ENCODE measurements around the gene STPG2. TPM values are rescaled to one million over a fixed set of nuclear protein-coding genes. Genes with fewer than 3 reads are reported as not detected.

The STPG2 gene
- total RNA-seq, 4 donors from 2014 or later = 0.22 to 1.7 (median 1.1) TPM; not detected in 1

DNA sequence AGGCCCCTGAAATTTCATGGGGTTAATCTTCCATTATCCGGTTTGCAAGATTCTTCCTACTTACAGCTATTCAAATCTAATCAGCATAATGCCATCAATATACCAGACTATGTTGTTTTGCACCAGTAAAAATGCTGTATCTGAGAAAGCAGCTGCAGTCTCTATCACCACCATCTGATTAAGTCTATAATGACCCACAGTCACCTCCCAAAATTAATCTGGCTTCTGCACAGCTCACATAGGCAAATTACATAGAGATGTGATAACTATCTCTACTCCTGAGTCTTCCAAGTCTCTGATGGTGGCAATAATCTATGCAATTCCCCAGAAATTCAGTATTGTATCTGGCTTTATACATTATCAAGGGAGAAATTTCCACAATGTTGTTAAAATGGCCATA is 113.2 kb downstream of the STPG2 start:
- TF ChIP-seq, protein P1, sequence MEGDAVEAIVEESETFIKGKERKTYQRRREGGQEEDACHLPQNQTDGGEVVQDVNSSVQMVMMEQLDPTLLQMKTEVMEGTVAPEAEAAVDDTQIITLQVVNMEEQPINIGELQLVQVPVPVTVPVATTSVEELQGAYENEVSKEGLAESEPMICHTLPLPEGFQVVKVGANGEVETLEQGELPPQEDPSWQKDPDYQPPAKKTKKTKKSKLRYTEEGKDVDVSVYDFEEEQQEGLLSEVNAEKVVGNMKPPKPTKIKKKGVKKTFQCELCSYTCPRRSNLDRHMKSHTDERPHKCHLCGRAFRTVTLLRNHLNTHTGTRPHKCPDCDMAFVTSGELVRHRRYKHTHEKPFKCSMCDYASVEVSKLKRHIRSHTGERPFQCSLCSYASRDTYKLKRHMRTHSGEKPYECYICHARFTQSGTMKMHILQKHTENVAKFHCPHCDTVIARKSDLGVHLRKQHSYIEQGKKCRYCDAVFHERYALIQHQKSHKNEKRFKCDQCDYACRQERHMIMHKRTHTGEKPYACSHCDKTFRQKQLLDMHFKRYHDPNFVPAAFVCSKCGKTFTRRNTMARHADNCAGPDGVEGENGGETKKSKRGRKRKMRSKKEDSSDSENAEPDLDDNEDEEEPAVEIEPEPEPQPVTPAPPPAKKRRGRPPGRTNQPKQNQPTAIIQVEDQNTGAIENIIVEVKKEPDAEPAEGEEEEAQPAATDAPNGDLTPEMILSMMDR (IDR thresholded peaks at IDR 0.05; ENCODE audit: low read depth) = no peak

DNA sequence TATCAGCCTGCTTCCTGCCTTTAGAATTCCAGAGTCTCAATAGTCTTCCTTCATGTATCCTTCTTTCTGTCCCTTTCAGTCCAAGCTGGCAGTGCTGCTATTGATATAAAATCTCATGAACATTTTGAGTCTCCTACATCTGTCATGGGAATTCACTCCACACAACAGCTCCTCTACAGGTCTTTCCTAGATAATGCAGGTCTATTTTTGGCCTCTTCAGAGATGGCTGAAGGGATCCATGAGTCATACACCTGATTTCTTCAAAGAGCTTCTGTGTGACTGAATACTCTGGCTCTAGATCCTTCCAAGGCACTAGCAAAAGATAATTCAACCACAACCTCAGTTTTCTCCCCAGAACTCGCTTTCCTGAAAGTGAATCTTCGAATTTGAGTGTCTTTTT is 115.4 kb downstream of the STPG2 start:
- TF ChIP-seq, protein P1 (IDR thresholded peaks at IDR 0.05; ENCODE audit: low read depth) = no peak

DNA sequence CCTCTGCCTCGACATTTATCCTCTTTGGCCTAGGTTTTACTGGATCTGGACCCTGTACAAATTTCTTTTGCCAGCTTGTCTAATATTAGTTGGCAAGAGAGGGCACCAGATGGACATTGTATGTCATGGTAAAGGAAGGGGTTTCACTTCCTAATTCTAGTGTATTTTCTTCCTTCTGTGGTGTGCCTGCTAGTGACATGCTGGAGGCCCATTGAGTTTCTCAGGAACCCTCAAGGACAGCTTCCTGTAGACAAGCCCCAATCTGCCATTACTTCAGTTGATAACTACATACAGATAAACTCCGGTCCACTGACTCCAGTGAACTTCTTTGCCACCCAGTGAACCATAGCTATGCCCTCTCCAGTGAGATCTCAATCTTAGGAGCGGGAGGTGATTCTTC is 116.9 kb downstream of the STPG2 start:
- TF ChIP-seq, protein P1 (IDR thresholded peaks at IDR 0.05; ENCODE audit: low read depth) = no peak

GRCh38 chr4:98006814-98007412 is 136.4 kb downstream of the STPG2 start:
- TF ChIP-seq, protein P1 (IDR thresholded peaks at IDR 0.05; ENCODE audit: low read depth) = no peak

DNA sequence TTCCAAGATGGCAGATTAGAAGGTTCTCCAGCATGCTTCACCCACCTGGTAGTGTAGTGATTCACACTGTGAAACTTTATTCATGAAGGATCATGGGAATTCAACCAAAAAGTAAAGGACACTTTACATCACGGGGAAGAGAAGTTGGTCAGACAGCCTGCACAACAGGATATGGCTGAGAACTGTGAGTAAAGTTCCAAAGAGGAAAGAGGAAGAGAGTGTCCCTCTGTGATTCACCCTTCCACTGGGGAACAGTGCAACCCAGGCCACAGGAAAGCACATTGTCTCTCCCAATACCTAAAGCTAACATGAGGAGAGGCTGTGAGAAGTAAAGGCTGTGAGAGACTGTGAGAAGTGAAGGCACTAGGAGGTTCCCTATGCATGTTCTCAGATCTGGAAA is 137.2 kb downstream of the STPG2 start:
- TF ChIP-seq, protein P1 (IDR thresholded peaks at IDR 0.05; ENCODE audit: low read depth) = no peak

- TF ChIP-seq, protein P1 (IDR thresholded peaks at IDR 0.05; ENCODE audit: low read depth) = no peak
Observed at GRCh38 chr4:98000940-98001339, 142.3 kb downstream of the STPG2 start.

GRCh38 chr4:97998203-97998602 is 145.1 kb downstream of the STPG2 start:
- TF ChIP-seq, protein P1 (IDR thresholded peaks at IDR 0.05; ENCODE audit: low read depth) = no peak
